Measurements from ENCODE around the gene PLCH2. TPM values are rescaled to one million over a fixed set of nuclear protein-coding genes. Genes with fewer than 3 reads are reported as not detected.

PLCH2 gene
- polyA plus RNA-seq, 1 of the 3 experiments (the other 2 are of a cell fraction), result 0.08 TPM

GRCh38 chr1:2452932-2453315, 23.2 kb upstream of the PLCH2 start:
- Histone ChIP-seq H3K9me2 (no peaks in the 10 kb centered on the region), H3K9me3 (no peaks in the 10 kb centered on the region), H3K9ac (no peak overlapping the region), H4K20me1 (ENCODE audit: insufficient read depth) (no peaks in the 10 kb centered on the region), H3F3A (replicated peaks; ENCODE audit: insufficient read depth) (no peaks in the 10 kb centered on the region), H3K36me3 (replicated peaks in 1 of 2; ENCODE audit: control insufficient read depth in 1 of 2, insufficient read depth in 2 of 2, low read length in 1 of 2) (no peaks in the 10 kb centered on the region), H3K4me3 (ENCODE audit: low read depth in 2 of 2, low read length in 1 of 2) (no peak overlapping the region), H2AFZ (ENCODE audit: low read depth) (no peak overlapping the region), H3K4me1 (ENCODE audit: control insufficient read depth in 1 of 2, insufficient read depth in 2 of 2, low read depth in 1 of 2, low read length in 1 of 2) (peaks cover 0 to 14% of the 10 kb centered on the region in 2 experiments; a peak in 1 of 4 replicates), H3K27ac (ENCODE audit: low read depth in 2 of 2, low read length in 1 of 2) (peak overlapping the region in 1 of 2 experiments; percentile 64; a peak in 2 of 4 replicates), H3K27me3 (ENCODE audit: insufficient read depth) (no peaks in the 10 kb centered on the region), H3K79me2 (ENCODE audit: insufficient read depth) (no peaks in the 10 kb centered on the region), H3K4me2 (peak overlapping the region; percentile 55; the same call in 1 of the 2 replicates)
- ChIA-PET POLR2A (interaction anchor here (0.7 to 0.8 kb wide), 2 partner anchors 11 to 74 kb away, joined by 3 read pairs; partner anchors contain the start of gene PANK4), CTCF (interaction anchor here (0.7 to 1.4 kb wide), 2 partner anchors 94 to 95 kb away, joined by 5 to 6 read pairs; no protein-coding TSS in a partner anchor)
- TF ChIP-seq JUND (IDR thresholded peaks at IDR 0.05), result no peak
- DNase-seq, result no peak
- 88% methylated on average over 8 of the region's 19 CpGs for WGBS (ENCODE audit: low lambda C conversion rate)

- Histone ChIP-seq H3K9ac (no peak overlapping the region), H2AFZ (ENCODE audit: low read depth) (no peak overlapping the region), H3K4me2 (no peak overlapping the region), H4K20me1 (ENCODE audit: insufficient read depth) (no peaks in the 10 kb centered on the region), H3K4me1 (ENCODE audit: control insufficient read depth in 1 of 2, insufficient read depth in 2 of 2, low read depth in 1 of 2, low read length in 1 of 2) (peaks cover 0 to 14% of the 10 kb centered on the region in 2 experiments; a peak in 1 of 4 replicates), H3K9me3 (no peaks in the 10 kb centered on the region), H3F3A (replicated peaks; ENCODE audit: insufficient read depth) (no peaks in the 10 kb centered on the region), H3K79me2 (ENCODE audit: insufficient read depth) (no peaks in the 10 kb centered on the region), H3K9me2 (no peaks in the 10 kb centered on the region), H3K4me3 (ENCODE audit: low read depth in 2 of 2, low read length in 1 of 2) (no peak overlapping the region), H3K27ac (ENCODE audit: low read depth in 2 of 2, low read length in 1 of 2) (no peak overlapping the region), H3K27me3 (ENCODE audit: insufficient read depth) (no peaks in the 10 kb centered on the region), H3K36me3 (replicated peaks in 1 of 2; ENCODE audit: control insufficient read depth in 1 of 2, insufficient read depth in 2 of 2, low read length in 1 of 2) (no peaks in the 10 kb centered on the region)
- ChIA-PET CTCF (no interaction called here), POLR2A (no interaction called here)
- DNase-seq, result no peak
- TF ChIP-seq YY1 (IDR thresholded peaks at IDR 0.05; ENCODE audit: low read depth) (no peak), FOXM1 (IDR thresholded peaks at IDR 0.05; ENCODE audit: low read depth) (no peak), CHD2 (IDR thresholded peaks at IDR 0.05; ENCODE audit: low read length, partially characterized antibody) (no peak), POLR2AphosphoS5 (IDR thresholded peaks at IDR 0.05; ENCODE audit: low read depth, low read length) (no peak), RAD21 (IDR thresholded peaks at IDR 0.05; ENCODE audit: low read length) (no peak), TAF1 (IDR thresholded peaks at IDR 0.05; ENCODE audit: borderline replicate concordance, low read depth, low read length) (no peak), SMC3 (IDR thresholded peaks at IDR 0.05; ENCODE audit: low read depth, low read length) (no peak), PBX3 (IDR thresholded peaks at IDR 0.05) (no peak), TCF12 (IDR thresholded peaks at IDR 0.05) (no peak), RXRA (IDR thresholded peaks at IDR 0.05; ENCODE audit: borderline replicate concordance, low read depth) (no peak), NRF1 (IDR thresholded peaks at IDR 0.05; ENCODE audit: low read depth, low read length) (no peak)
- TF ChIP-seq, protein P1, sequence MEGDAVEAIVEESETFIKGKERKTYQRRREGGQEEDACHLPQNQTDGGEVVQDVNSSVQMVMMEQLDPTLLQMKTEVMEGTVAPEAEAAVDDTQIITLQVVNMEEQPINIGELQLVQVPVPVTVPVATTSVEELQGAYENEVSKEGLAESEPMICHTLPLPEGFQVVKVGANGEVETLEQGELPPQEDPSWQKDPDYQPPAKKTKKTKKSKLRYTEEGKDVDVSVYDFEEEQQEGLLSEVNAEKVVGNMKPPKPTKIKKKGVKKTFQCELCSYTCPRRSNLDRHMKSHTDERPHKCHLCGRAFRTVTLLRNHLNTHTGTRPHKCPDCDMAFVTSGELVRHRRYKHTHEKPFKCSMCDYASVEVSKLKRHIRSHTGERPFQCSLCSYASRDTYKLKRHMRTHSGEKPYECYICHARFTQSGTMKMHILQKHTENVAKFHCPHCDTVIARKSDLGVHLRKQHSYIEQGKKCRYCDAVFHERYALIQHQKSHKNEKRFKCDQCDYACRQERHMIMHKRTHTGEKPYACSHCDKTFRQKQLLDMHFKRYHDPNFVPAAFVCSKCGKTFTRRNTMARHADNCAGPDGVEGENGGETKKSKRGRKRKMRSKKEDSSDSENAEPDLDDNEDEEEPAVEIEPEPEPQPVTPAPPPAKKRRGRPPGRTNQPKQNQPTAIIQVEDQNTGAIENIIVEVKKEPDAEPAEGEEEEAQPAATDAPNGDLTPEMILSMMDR (IDR thresholded peaks at IDR 0.05), result no peak
- 60% methylated on average over 2 of the region's 10 CpGs for WGBS (ENCODE audit: low lambda C conversion rate)
Measured at GRCh38 chr1:2454227-2454626, 21.9 kb upstream of the PLCH2 start.
